AG10803 (cell line): ENCODE results near the gene FCRL6.

Experiments used
- DNase-seq: peaks from one replicate; pipeline ENCODE4 v3.0.0; 2010; ENCODE audit warnings: low read depth
- H3K4me3 ChIP-seq: 2 replicates; pipeline ENCODE4 v1.5.1; 2011; ENCODE audit warnings: mild to moderate bottlenecking, low read length, control low read depth
- CTCF ChIP-seq: conservative IDR thresholded peaks from 2 replicates; pipeline ENCODE4 v1.5.1; 2011; ENCODE audit warnings: mild to moderate bottlenecking, low read length, control low read depth, inconsistent platforms

The FCRL6 gene

DNA sequence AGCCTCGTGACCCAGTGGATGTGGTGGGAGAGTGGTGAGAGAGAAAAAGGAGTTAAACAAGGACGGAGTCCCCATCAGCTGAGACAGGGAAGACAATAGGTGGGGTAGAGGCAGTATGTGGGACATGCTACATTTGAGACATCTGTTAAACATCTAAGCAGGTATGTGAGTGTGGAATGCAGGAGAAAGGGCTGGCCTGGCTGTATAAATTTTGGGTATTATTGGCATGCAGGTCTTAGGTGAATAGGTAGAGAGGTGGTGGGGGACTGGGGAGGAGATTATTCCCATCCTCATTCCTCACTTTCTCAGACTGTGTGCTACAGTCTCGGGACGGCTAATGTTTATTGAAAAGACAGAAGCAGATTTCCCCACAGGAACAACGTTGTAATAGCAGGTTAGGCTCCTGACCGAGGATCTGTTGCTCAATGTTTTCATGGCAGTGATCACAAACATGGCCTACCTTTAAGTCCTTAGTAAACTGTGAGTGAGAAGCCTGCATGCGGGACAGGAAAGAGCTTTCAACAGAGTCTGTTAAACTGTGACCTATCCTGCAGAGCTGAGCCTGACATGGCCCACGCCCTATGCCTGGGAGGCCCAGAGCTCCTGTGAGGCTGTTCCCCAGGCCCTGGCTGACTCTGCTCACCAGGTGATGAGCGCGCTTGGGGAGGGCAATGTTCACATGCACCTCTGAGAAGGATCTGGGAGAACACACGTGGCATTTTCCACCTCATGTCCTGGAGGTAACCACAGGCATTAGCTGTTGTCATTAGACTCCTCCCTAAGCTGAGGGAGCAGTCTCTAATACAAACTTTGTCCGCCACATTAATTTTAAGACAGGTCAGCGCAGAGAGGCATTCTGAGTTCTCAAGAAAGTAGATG, 43.8 kb downstream of the FCRL6 start:
- H3K4me3 ChIP-seq, result no peak overlapping the region
- TF ChIP-seq CTCF, result no peak
- DNase-seq, result no peak

DNA sequence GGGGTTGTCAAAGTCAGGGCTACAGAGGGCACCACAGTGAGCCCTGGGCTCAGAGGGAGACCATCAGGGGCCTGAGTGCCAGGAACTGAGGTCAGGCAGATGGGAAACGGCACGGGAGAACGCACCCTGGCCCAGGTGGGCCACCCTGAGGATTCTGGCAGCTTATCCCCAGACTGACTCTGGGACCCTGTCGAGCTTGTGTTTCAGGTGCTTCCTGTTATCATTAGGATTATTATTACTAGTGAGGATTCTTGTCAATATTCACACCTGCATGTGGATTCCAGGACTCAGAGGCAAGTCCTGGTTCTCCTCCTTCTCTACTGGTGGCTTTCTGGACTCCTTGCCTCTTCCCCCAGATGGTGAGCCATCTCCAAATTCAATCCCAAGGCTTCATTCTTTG, 45.1 kb downstream of the FCRL6 start:
- no peak overlapping the region for H3K4me3 ChIP-seq
- no peak for TF ChIP-seq CTCF
- DNase-seq, result no peak

DNA sequence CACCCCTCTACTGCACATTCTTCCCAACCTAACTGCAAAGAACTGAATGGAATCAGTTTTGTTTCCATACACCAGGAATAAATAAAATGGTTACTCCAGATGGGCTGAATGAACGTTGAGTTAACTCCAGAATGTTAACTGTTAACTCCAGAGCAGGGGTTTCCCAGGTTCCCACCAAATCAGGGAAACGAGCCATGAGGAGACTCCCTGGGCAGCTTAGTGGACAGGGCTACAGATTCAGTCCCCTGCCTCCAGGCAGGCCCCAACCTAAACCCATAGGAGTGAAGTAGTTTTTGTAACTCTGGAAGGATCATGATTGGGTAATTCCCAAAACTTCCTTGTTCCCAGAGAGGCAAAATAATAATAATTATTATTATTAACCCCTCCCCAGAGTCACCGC, 46.2 kb downstream of the FCRL6 start:
- H3K4me3 ChIP-seq, result no peak overlapping the region
- TF ChIP-seq CTCF, result no peak
- no peak for DNase-seq

GRCh38 chr1:159849626-159850366, 47.6 kb downstream of the FCRL6 start:
- H3K4me3 ChIP-seq, result no peak overlapping the region; the same call in 1 of the 2 replicates
- no peak for DNase-seq
- TF ChIP-seq CTCF, result no peak

- DNase-seq, result no peak
- TF ChIP-seq CTCF, result no peak
- H3K4me3 ChIP-seq, result no peak overlapping the region
Observed at GRCh38 chr1:159851407-159851806, 49.2 kb downstream of the FCRL6 start.

DNA sequence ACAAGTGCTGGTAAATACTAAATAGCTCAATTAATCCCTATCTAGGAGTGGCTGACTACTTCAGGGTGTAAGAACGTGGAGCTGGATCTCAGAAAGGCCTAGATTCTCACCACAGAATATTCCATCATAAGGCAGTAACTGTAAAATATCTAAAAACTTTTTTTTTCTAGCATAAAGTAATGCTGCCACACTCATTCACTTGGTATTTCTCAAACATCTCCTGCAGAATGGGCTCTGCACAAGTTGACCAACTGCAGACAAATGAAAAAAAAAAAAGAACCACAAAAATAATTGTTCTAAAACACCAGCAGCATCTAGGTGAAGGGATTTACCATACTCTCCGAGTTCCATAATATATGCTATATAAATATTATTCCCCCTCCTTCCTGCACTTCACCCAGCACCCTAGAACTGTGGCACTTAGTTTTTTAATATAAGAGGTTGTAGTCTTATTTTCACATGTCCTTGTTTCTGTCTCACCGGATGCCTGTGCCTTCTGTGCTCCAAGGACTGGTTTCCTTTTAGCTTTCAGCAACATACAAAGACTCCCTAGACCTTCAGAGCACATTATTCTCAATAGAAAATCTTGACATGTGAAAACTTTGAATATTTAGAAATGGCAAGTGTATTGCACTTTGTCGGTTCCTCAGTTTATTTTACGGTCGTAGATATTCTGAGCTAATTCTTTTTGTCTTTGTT, 51.4 kb downstream of the FCRL6 start:
- TF ChIP-seq CTCF, result no peak
- peak; percentile 74 for DNase-seq
- peak overlapping the region; percentile 74 for H3K4me3 ChIP-seq
